ENCODE data around the gene MAP4K2. TPM values are rescaled to one million over a fixed set of nuclear protein-coding genes. Genes with fewer than 3 reads are reported as not detected.

The MAP4K2 gene
- total RNA-seq, 4 donors from 2014 or later = 10.2 to 49.1 (median 24.4) TPM

- Histone ChIP-seq H3K36me3 (no peaks in the 10 kb centered on the region), H3K27me3 (no peaks in the 10 kb centered on the region), H3K4me1 (no peaks in the 10 kb centered on the region), H3K9me3 (no peaks in the 10 kb centered on the region), H3K4me3 (no peak overlapping the region), H3K27ac (no peak overlapping the region)
- TF ChIP-seq POLR2A (IDR thresholded peaks at IDR 0.05) = no peak
- TF ChIP-seq, protein P1, sequence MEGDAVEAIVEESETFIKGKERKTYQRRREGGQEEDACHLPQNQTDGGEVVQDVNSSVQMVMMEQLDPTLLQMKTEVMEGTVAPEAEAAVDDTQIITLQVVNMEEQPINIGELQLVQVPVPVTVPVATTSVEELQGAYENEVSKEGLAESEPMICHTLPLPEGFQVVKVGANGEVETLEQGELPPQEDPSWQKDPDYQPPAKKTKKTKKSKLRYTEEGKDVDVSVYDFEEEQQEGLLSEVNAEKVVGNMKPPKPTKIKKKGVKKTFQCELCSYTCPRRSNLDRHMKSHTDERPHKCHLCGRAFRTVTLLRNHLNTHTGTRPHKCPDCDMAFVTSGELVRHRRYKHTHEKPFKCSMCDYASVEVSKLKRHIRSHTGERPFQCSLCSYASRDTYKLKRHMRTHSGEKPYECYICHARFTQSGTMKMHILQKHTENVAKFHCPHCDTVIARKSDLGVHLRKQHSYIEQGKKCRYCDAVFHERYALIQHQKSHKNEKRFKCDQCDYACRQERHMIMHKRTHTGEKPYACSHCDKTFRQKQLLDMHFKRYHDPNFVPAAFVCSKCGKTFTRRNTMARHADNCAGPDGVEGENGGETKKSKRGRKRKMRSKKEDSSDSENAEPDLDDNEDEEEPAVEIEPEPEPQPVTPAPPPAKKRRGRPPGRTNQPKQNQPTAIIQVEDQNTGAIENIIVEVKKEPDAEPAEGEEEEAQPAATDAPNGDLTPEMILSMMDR (IDR thresholded peaks at IDR 0.05) = no peak
- no peak for DNase-seq
- intact Hi-C loops (cut with DNase I; ENCODE audit: low total_unique reads) = no loop called here
These were observed 16.7 kb downstream of the MAP4K2 start for GRCh38 chr11:64786308-64786707.

DNA sequence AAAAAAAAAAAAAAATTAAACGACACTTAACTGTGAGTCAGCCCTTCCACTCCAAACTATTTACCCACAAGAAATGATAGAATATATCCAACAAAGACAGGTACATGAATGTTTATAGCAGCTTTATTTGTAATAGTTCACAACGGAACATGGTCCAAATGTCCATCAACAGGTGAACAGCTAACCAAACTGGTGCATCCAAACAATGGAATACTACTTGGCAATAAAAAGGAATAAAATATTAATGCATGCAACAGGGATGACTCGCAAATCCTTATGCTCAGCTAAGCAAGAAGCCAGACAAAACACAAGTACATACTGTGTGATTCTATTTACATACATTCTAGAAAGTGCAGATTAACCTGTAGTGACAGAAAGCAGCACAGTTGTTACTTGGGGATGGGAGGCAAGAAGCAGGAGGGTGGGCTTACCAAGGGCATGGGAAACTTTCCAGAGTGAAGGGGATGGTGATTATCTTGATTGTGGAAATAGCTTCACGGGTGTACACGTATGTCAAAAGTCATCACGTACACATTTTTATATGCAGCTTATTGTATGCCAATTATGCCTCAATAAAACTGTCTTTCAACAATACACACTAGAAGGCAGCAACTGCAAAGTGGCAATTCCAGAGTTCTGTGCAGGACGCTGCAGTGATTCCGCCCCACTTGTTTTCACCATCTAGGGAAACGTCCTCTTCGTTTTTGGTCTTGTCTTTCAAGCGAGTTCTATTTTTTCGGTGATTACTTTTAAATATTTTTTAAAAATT, 18.0 kb downstream of the MAP4K2 start:
- no peaks in the 10 kb centered on the region for H3K36me3 ChIP-seq
- no peak overlapping the region for H3K27ac ChIP-seq
- no peaks in the 10 kb centered on the region for H3K4me1 ChIP-seq
- intact Hi-C loops (cut with DNase I; ENCODE audit: low total_unique reads) = no loop called here
- DNase-seq = no peak
- H3K4me3 ChIP-seq = no peak overlapping the region
- no peak for TF ChIP-seq POLR2A (IDR thresholded peaks at IDR 0.05)
- TF ChIP-seq, protein P1 (IDR thresholded peaks at IDR 0.05) = no peak
- no peaks in the 10 kb centered on the region for H3K9me3 ChIP-seq
- no peaks in the 10 kb centered on the region for H3K27me3 ChIP-seq

- intact Hi-C loops (cut with DNase I; ENCODE audit: low total_unique reads) = no loop called here
- TF ChIP-seq, protein P1 (IDR thresholded peaks at IDR 0.05) = peak; percentile 12 to 38 (median 29)
- peak; percentile 97 to 99 for TF ChIP-seq POLR2A (IDR thresholded peaks at IDR 0.05)
- Histone ChIP-seq H3K27me3 (no peaks in the 10 kb centered on the region), H3K4me1 (peaks cover 7 to 14% of the 10 kb centered on the region in 2 donors), H3K4me3 (peak within 1 kb of the TSS; percentile 88 to 89), H3K9me3 (no peaks in the 10 kb centered on the region), H3K36me3 (no peaks in the 10 kb centered on the region), H3K27ac (peak within 1 kb of the TSS; percentile 99)
- peak; percentile 99 to 100 for DNase-seq
These were observed 24.3 kb downstream of the MAP4K2 start, which contains the start of gene SF1 for GRCh38 chr11:64778473-64779298. SF1 (minus strand) TSS chr11:64778542; CDS start chr11:64778392, 150 bp downstream.

GRCh38 chr11:64778223-64778472, 24.9 kb downstream of the MAP4K2 start:
- Histone ChIP-seq H3K36me3 (no peaks in the 10 kb centered on the region), H3K27me3 (no peaks in the 10 kb centered on the region), H3K27ac (peak overlapping the region; percentile 99), H3K9me3 (no peaks in the 10 kb centered on the region), H3K4me3 (peak overlapping the region; percentile 88 to 89), H3K4me1 (peaks cover 7 to 14% of the 10 kb centered on the region in 2 donors)
- TF ChIP-seq, protein P1 (IDR thresholded peaks at IDR 0.05) = no peak
- no peak for TF ChIP-seq POLR2A (IDR thresholded peaks at IDR 0.05)
- intact Hi-C loops (cut with DNase I; ENCODE audit: low total_unique reads) = no loop called here
- DNase-seq = no peak

Measured in uterus (tissue), 4 donors.